ENCODE measurements around the gene DPYSL5. TPM values are rescaled to one million over a fixed set of nuclear protein-coding genes. Genes with fewer than 3 reads are reported as not detected.

The DPYSL5 gene
- total RNA-seq, 3 donors from 2014 or later, result not detected

DNA sequence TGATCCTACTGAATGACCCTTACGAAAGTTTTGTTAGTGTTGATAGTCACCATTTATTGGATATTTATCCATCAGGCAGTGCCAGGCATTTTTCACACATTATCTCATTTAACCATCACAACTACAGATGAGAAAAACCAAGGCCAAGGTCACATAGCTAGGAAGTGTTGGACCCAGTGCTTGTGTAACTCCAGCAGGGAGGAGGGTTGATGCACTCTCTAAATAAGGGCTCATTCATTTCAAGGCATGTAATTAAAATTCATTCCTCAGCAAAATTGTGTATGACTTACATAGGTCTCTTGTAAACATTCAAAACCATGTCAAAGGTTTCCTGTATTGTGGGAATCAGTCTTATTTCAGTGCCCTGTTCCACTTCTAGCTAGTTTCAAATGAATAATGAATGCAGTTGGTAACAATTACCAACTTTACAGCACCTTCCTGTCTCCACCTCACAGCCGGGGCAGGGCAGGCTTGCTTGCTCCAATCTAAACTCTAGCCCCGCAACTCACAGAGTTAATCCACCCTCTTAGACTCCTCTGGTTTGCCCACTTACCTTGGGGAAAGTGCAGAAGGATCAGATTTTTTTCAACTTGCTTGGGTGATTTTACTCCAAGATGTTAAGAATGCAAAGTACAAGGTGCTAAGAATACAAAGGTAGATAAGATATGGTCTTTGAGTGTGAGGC lies 116.7 kb downstream of the DPYSL5 start:
- intact Hi-C loops (cut with DNase I; ENCODE audit: low total_unique reads), result loop anchor here (10.0 kb wide), 1 partner anchor 50 kb away; no protein-coding TSS in a partner anchor
- Histone ChIP-seq H3K4me3 (no peak overlapping the region), H3K27me3 (peaks cover 0 to 9% of the 10 kb centered on the region in 2 donors), H3K27ac (no peak overlapping the region), H3K36me3 (no peaks in the 10 kb centered on the region), H3K4me1 (no peaks in the 10 kb centered on the region), H3K9me3 (no peaks in the 10 kb centered on the region)
- TF ChIP-seq, protein P1, sequence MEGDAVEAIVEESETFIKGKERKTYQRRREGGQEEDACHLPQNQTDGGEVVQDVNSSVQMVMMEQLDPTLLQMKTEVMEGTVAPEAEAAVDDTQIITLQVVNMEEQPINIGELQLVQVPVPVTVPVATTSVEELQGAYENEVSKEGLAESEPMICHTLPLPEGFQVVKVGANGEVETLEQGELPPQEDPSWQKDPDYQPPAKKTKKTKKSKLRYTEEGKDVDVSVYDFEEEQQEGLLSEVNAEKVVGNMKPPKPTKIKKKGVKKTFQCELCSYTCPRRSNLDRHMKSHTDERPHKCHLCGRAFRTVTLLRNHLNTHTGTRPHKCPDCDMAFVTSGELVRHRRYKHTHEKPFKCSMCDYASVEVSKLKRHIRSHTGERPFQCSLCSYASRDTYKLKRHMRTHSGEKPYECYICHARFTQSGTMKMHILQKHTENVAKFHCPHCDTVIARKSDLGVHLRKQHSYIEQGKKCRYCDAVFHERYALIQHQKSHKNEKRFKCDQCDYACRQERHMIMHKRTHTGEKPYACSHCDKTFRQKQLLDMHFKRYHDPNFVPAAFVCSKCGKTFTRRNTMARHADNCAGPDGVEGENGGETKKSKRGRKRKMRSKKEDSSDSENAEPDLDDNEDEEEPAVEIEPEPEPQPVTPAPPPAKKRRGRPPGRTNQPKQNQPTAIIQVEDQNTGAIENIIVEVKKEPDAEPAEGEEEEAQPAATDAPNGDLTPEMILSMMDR (IDR thresholded peaks at IDR 0.05), result no peak
- TF ChIP-seq POLR2A (IDR thresholded peaks at IDR 0.05) (no peak), POLR2AphosphoS5 (IDR thresholded peaks at IDR 0.05) (no peak)
- no peak for DNase-seq (ENCODE audit: low spot score in 2 of 2)

DNA sequence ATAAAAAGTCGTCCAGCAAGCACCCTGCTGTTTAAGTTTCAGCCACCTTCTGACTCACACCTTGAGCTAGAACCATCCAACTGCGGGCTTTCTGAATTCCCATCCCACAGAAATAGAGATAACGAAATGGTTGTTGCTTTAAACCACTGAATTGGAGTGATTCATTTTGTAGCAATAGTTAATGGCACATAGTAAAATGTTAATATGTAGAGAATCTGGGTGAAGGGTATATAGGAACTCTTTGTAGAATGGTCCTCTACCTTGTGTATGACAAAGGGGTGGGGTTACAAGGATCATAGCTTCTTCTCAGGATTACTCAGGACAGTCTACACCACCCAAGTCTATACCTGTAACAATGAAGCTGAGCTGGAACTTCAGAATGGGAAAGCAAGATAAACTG lies 120.1 kb downstream of the DPYSL5 start:
- TF ChIP-seq POLR2AphosphoS5 (IDR thresholded peaks at IDR 0.05) (no peak), POLR2A (IDR thresholded peaks at IDR 0.05) (no peak)
- TF ChIP-seq, protein P1 (IDR thresholded peaks at IDR 0.05), result no peak
- no peak overlapping the region for H3K4me3 ChIP-seq
- DNase-seq (ENCODE audit: low spot score in 2 of 2), result no peak
- peaks cover 0 to 4% of the 10 kb centered on the region in 2 donors for H3K4me1 ChIP-seq
- H3K27me3 ChIP-seq, result no peaks in the 10 kb centered on the region
- no peak overlapping the region for H3K27ac ChIP-seq
- H3K36me3 ChIP-seq, result no peaks in the 10 kb centered on the region
- no peaks in the 10 kb centered on the region for H3K9me3 ChIP-seq
- intact Hi-C loops (cut with DNase I; ENCODE audit: low total_unique reads), result loop anchor here (10.0 kb wide), 1 partner anchor 47 kb away; no protein-coding TSS in a partner anchor

DNA sequence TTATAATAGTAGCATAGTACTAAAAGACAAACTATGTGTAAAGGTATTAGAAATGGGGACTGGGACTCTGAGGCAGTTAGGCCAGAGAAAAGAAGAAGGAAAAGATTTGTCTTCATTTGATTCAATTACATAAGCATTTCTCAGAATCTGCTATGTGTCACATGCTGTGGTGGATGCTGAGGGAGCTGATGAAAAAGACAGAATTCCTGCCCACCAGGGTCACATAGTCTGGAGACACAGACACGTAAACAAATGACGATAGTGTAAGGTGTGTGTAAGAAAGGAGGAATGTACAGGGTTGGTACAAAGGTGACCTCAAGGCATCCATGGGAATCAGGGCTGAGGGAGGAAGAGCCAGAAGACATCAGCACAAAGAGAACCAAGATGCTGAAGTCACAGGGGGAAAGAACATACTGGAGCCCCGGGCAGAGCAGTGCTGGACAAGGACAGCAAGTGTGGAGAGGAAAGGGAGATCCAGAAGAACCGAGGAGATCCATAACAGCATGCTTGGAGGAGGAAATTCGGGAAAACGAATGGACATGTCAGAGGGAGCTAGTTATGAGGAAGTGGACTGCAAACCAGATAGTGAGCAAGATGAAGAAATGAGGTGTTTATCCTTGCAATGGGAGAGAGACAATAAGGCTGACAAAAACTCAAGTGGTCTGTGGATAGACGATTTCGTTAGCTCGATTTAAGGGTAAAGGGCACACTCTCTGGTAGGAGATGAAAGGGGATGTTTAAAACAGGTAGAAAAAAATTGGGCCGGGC lies 121.3 kb downstream of the DPYSL5 start:
- no peak overlapping the region for H3K4me3 ChIP-seq
- no peak for DNase-seq (ENCODE audit: low spot score in 2 of 2)
- H3K27me3 ChIP-seq, result no peaks in the 10 kb centered on the region
- peaks cover 0 to 4% of the 10 kb centered on the region in 2 donors for H3K4me1 ChIP-seq
- H3K9me3 ChIP-seq, result no peaks in the 10 kb centered on the region
- intact Hi-C loops (cut with DNase I; ENCODE audit: low total_unique reads), result loop anchor here (10.0 kb wide), 1 partner anchor 46 kb away; no protein-coding TSS in a partner anchor
- H3K27ac ChIP-seq, result no peak overlapping the region
- no peaks in the 10 kb centered on the region for H3K36me3 ChIP-seq
- no peak for TF ChIP-seq POLR2AphosphoS5 (IDR thresholded peaks at IDR 0.05)
- no peak for TF ChIP-seq POLR2A (IDR thresholded peaks at IDR 0.05)
- TF ChIP-seq, protein P1 (IDR thresholded peaks at IDR 0.05), result no peak

DNA sequence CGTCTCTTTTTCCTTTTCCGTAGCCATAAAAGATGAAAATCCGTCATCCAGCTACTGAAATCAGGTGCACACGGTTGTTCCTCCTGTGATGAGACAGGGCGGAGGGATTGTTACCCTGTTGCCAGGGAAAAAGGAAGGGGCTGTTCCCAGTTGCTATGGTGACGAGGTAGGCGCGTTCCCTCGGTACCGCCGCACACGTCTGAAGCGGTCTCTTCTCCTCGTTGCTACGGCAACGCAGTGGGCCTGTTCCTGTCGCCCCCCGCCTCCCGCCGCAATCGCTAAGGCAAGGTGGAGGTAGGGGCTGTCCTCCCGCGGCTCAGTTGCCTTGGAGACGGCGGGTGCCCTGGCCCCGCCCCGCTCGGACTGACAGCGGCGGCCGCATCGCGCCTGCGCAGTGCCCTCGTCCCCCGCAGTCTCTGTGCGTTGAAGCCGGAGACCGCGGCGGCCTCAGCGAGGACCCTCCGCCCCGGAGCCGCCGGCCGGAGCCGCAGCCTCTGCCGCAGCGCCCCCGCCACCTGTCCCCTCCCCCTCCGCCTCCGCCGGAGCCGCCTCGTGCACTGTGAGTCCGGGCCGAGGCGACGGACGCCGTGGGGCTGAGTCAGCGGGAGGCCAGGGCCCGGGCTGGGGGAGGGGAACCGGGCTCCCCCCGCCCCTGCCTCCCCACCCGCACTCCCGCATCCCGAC lies 122.5 kb downstream of the DPYSL5 start, which contains the start of gene MAPRE3:
Gene MAPRE3 (plus strand): TSS at position 394 of the 684 bp plus-strand sequence. CDS start 51,582 bp downstream, outside the sequence.
- H3K36me3 ChIP-seq, result no peaks in the 10 kb centered on the region
- intact Hi-C loops (cut with DNase I; ENCODE audit: low total_unique reads), result no loop called here
- no peak for TF ChIP-seq POLR2A (IDR thresholded peaks at IDR 0.05)
- peak in 2 of 3 donors; percentile 63 to 68 for TF ChIP-seq POLR2AphosphoS5 (IDR thresholded peaks at IDR 0.05)
- H3K9me3 ChIP-seq, result no peaks in the 10 kb centered on the region
- peak within 1 kb of the TSS; percentile 64 to 92 (median 90) for H3K4me3 ChIP-seq
- DNase-seq (ENCODE audit: low spot score in 2 of 2), result peak; percentile 69 to 72
- no peaks in the 10 kb centered on the region for H3K27me3 ChIP-seq
- peaks cover 0 to 4% of the 10 kb centered on the region in 2 donors for H3K4me1 ChIP-seq
- H3K27ac ChIP-seq, result peak within 1 kb of the TSS; percentile 92 to 93

DNA sequence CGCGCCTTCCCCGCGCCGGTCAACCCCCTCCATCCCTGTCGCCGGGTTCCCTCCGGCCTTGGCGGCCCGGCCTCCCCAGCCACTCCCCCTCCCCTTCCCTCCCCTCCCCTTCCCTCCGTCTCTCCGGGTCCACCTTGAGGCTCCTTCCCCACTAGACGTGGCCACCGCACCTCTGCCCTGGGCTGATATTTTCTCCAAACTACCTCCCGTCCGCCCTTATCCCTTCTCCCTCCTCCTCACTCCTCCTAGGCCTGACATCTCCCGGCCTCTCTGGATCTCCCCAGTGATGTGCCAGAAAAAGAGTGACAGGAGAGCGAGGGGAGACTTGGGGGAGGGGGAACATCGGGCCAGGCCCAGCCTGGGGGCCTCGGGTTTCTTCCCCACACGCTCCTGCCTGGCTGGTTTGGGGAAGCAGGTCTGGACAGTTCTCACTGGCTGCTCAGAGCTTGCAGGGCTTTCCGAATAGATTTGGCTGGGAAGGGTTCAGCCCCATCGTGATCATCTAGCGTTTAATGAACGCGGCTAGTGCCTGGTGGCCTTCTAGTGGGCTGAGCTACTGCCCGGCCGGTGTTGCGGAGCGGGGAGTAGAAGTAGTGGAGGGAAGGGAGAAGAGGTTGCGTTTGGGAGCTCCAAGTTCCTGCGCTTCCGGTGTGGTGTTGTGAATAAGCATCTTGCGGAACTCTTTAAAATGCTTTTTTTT lies 123.1 kb downstream of the DPYSL5 start:
- no peaks in the 10 kb centered on the region for H3K27me3 ChIP-seq
- intact Hi-C loops (cut with DNase I; ENCODE audit: low total_unique reads), result no loop called here
- H3K36me3 ChIP-seq, result no peaks in the 10 kb centered on the region
- no peaks in the 10 kb centered on the region for H3K9me3 ChIP-seq
- peaks cover 0 to 4% of the 10 kb centered on the region in 2 donors for H3K4me1 ChIP-seq
- H3K27ac ChIP-seq, result peak overlapping the region; percentile 92 to 93
- TF ChIP-seq, protein P1 (IDR thresholded peaks at IDR 0.05), result no peak
- TF ChIP-seq POLR2AphosphoS5 (IDR thresholded peaks at IDR 0.05), result peak in 1 of 3 donors; percentile 14
- no peak for DNase-seq (ENCODE audit: low spot score in 2 of 2)
- H3K4me3 ChIP-seq, result peak overlapping the region; percentile 64 to 92 (median 90)
